ENCODE measurements around the gene PCNX1.

GRCh38 chr14:71089971-71090370, 182.7 kb downstream of the PCNX1 start:
- TF ChIP-seq, protein P1, sequence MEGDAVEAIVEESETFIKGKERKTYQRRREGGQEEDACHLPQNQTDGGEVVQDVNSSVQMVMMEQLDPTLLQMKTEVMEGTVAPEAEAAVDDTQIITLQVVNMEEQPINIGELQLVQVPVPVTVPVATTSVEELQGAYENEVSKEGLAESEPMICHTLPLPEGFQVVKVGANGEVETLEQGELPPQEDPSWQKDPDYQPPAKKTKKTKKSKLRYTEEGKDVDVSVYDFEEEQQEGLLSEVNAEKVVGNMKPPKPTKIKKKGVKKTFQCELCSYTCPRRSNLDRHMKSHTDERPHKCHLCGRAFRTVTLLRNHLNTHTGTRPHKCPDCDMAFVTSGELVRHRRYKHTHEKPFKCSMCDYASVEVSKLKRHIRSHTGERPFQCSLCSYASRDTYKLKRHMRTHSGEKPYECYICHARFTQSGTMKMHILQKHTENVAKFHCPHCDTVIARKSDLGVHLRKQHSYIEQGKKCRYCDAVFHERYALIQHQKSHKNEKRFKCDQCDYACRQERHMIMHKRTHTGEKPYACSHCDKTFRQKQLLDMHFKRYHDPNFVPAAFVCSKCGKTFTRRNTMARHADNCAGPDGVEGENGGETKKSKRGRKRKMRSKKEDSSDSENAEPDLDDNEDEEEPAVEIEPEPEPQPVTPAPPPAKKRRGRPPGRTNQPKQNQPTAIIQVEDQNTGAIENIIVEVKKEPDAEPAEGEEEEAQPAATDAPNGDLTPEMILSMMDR (IDR thresholded peaks at IDR 0.05; ENCODE audit: insufficient read depth, low read length, poor library complexity, severe bottlenecking) = no peak
- TF ChIP-seq EZH2phosphoT487 (conservative IDR thresholded peaks at IDR 0.05; ENCODE audit: low read length) = no peak

Data from SU-DHL-6 (cell line).